ENCODE measurements around the gene SOX5. TPM values are rescaled to one million over a fixed set of nuclear protein-coding genes. Genes with fewer than 3 reads are reported as not detected.
"Not testable (repeated sequence)": the region's sequence is repeated elsewhere in the genome, so short reads cannot be mapped to it uniquely, and the experiment has no call there.

The SOX5 gene
- polyA plus RNA-seq, 3 donors, result 6.9 to 7.4 (median 7.3) TPM

GRCh38 chr12:23921099-23921856 lies 28.2 kb downstream of the SOX5 start:
- DNase-seq (ENCODE audit: extremely low read depth in 1 of 11, low read depth in 9 of 11, low spot score in 4 of 11), result no peak

- no peak for DNase-seq (ENCODE audit: extremely low read depth in 1 of 11, low read depth in 9 of 11, low spot score in 4 of 11)
Measured at GRCh38 chr12:23911574-23911973, 37.9 kb downstream of the SOX5 start.

DNA sequence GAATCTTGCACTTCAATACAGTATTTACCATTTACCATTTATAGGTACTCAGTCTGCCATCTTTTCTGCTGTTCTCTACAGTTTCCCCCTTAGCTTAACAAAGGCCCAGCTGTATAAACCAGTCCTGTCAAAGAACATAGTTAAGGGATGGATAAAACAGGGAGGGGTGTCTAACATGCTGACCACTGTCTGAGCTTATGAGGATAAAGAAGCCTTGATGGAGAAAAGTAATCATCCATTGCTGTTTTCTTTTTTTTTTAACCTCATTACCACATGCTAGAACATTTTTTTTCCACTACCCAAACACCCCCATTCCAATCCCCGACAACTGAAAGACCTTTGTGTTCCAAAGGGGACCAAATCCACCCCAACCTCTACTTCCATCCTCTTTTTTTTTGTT lies 39.9 kb downstream of the SOX5 start:
- no peak for DNase-seq (ENCODE audit: extremely low read depth in 1 of 11, low read depth in 9 of 11, low spot score in 4 of 11)

DNA sequence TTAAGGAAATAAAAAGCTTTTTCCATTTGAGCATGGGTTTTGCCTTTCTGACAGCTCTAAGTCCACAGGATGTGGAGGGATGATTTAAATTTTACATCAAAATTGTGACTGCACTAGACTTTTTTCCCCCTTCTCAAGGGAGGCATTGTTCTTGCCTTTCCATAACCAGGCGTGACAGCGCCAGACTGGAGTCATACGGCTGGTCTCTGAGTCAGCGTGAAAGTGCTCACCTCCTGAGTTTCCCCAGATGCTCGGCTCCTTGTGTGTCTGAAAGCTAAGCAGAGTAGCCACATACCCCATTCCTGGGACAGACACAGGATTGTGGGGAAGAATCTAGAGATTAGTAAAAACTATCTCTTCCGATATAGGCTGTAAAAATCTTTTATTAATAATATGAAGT lies 43.1 kb downstream of the SOX5 start:
- peak in 2 of 11 donors; percentile 4 to 5 for DNase-seq (ENCODE audit: extremely low read depth in 1 of 11, low read depth in 9 of 11, low spot score in 4 of 11)

DNA sequence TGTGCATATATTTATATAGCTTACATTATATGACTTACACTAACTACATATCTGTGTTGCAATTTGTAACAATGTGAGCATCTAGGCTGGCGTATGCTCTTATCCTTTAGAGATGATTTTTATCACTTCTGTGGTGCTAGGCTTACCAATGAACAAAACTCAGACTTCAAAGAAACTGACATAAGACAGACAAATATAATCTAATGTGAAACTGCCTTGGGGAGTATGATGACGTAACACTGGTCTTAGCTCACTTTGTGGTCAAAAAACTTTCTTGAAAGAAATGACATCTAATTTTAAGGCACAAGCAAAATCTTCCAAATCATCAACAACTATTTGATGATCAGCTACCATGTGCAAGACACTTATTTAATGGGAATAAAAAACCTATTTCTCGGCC lies 50.0 kb downstream of the SOX5 start:
- no peak for DNase-seq (ENCODE audit: extremely low read depth in 1 of 11, low read depth in 9 of 11, low spot score in 4 of 11)

DNA sequence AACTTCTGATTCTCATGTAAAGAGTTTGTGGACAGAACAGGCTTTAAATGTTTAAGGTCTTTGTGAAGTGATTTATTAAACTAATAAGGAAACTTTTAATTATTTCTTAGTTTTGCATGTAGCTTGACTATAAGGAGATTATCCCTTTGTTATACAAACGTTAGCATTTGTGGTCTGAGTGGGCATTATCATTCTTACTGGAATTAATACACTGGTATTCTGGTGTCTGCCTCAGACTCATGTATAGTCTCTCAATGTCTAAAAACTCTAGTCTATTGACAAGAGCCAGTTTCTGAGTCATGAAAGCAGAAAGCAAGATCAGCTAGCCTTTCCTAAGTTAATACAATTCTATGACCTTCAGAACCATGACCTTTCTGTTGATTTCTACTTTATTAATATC lies 51.3 kb downstream of the SOX5 start:
- DNase-seq (ENCODE audit: extremely low read depth in 1 of 11, low read depth in 9 of 11, low spot score in 4 of 11), result no peak

DNA sequence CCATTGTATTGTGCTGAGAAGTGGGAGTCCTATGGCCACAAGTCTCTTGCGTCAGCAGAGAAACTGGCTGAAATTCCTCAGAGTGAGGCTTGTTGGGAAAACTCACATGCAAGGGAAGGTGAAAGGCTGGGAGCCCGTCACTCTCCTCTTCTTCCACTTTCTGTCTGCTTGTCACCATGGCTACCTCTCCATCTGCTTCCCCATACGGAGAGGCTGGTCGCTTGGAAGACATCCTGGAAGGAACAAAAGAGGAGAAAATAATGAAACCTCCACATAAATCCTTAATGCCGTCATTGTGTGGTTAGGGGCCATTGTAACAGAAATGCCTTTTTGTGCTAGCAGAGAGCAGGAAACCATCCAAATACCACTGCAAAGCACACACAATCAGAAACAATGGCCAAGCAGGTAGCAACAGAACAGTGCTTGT lies 53.7 kb downstream of the SOX5 start:
- DNase-seq (ENCODE audit: extremely low read depth in 1 of 11, low read depth in 9 of 11, low spot score in 4 of 11), result no peak

DNA sequence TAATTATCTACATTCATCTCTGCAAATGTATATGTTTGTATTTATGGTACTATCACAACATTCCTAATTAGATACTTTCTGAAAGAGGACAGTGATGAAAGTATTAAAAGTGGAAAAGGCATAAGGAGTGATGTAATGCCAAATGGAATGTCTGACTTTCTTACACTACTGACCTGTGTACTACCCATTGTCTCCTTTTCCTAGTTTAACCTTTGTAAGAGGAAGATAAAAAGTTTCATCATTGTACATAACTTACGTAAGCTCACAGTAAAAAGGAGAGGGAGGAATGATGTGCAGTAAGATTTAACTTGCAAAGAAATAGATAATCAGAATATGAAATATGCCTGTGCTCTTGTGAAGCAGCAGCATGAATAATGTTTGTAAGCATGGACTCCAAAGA lies 55.9 kb downstream of the SOX5 start:
- no peak for DNase-seq (ENCODE audit: extremely low read depth in 1 of 11, low read depth in 9 of 11, low spot score in 4 of 11)

DNA sequence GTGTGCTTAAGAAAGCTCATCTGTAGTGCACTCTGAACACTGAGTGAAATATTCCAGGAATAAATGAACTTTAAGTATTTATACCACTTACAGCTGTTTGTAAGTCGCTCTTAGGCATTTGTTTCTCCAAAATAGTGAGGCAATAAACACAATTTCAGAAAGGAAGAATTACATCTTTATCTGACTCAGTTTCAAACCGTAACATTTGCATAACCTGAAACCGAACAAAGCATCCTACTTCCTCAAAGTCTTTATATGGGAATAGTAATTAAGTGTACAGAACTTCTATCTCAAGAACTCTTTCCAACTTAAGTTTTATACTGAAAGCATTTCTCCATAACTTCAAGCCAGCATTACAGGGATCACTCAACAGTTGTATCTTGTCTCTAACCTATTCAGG lies 58.4 kb downstream of the SOX5 start:
- DNase-seq (ENCODE audit: extremely low read depth in 1 of 11, low read depth in 9 of 11, low spot score in 4 of 11), result no peak

- DNase-seq (ENCODE audit: extremely low read depth in 1 of 11, low read depth in 9 of 11, low spot score in 4 of 11), result no peak
Measured at GRCh38 chr12:23889069-23889440, 60.4 kb downstream of the SOX5 start.

- no peak for DNase-seq (ENCODE audit: extremely low read depth in 1 of 11, low read depth in 9 of 11, low spot score in 4 of 11)
Measured at GRCh38 chr12:23888396-23889068, 60.9 kb downstream of the SOX5 start.

- no peak for DNase-seq (ENCODE audit: extremely low read depth in 1 of 11, low read depth in 9 of 11, low spot score in 4 of 11)
Measured at GRCh38 chr12:23887055-23887835, 62.2 kb downstream of the SOX5 start.

- no peak for DNase-seq (ENCODE audit: extremely low read depth in 1 of 11, low read depth in 9 of 11, low spot score in 4 of 11)
Measured at GRCh38 chr12:23885394-23885793, 64.1 kb downstream of the SOX5 start.

DNA sequence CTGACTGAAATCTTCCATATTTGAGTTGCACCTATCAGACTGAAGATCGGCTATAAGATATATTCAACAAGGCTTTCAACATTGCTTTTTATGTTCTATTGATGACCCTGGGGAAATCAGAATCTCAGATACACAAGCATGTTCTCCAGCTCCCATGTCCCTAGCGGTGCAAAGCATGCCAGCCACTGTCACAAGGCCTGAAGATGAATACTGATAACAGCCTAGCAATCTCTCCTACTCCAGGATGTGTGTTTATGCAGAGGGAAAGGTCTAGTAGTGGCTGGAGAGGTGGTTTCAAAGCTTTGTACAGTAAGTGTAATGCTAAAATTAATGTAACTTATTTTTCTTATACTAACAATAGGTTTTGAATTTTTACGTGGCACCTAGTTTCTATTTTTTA lies 64.6 kb downstream of the SOX5 start:
- DNase-seq (ENCODE audit: extremely low read depth in 1 of 11, low read depth in 9 of 11, low spot score in 4 of 11), result no peak

GRCh38 chr12:23880988-23881387 lies 68.5 kb downstream of the SOX5 start:
- DNase-seq (ENCODE audit: extremely low read depth in 1 of 11, low read depth in 9 of 11, low spot score in 4 of 11), result no peak

- DNase-seq (ENCODE audit: extremely low read depth in 1 of 11, low read depth in 9 of 11, low spot score in 4 of 11), result not testable (repeated sequence)
Measured at GRCh38 chr12:23876618-23877017, 72.9 kb downstream of the SOX5 start.

DNA sequence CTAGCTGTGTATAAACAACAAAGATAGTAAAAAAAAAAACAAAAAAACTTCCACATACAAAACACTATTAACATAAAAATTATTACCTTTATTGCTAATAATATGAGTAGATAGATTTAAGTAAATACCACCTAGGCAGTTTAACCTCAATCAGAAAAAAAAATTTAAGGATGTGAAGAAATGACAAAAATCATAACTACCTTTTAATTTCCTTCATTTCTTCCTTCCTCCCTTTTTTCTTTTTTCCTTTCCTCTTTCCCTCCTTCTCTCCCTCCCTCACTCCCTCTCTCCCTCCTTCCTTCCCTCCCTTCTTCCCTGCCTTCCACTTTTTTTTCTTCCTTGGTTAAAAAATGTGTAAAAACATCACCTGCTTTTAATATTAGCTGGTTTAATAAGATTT lies 81.7 kb downstream of the SOX5 start:
- DNase-seq (ENCODE audit: extremely low read depth in 1 of 11, low read depth in 9 of 11, low spot score in 4 of 11), result no peak

DNA sequence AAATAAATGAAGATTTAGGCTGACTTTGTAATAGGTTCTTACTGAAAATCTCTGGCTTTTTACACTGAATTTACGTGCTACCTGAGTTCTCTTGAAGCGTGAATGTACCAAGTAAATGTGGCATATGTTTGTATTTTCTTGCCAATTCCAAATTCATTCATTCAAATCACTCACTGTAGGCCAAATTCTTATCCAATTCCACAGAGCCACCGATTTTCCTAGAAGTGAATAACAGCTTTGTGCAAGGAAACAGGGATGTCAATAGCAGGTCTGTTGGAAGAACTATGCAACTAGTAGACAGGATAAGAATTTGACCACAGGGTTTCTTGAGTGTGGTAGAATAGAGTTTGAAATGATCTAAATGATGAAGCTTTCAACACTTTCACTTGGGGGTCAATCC lies 86.8 kb downstream of the SOX5 start:
- DNase-seq (ENCODE audit: extremely low read depth in 1 of 11, low read depth in 9 of 11, low spot score in 4 of 11), result no peak

- no peak for DNase-seq (ENCODE audit: extremely low read depth in 1 of 11, low read depth in 9 of 11, low spot score in 4 of 11)
Measured at GRCh38 chr12:23860019-23860418, 89.5 kb downstream of the SOX5 start.

DNA sequence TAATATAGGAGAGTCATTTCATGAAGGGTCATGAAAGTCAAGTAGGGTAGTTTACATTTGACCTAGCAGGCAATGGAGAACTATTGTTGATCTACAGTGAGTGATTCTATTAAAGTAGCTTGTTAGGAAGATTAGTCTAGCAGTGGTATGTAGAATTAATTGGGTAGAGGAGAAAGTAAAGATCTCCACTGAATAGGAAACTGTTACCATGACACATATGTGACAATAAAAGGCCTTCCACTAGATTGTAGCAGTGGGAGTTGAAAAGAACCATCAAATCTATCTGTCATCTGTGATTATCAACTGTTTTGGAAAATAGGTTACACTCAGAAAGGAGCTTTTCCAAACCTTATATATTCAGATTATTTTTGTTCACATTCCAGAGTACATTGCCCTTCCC lies 92.3 kb downstream of the SOX5 start:
- no peak for DNase-seq (ENCODE audit: extremely low read depth in 1 of 11, low read depth in 9 of 11, low spot score in 4 of 11)
